Cerebellar cortex (tissue), 1 donor: ENCODE results near the gene PEAK1.
"Not testable (repeated sequence)": the region's sequence is repeated elsewhere in the genome, so short reads cannot be mapped to it uniquely, and the experiment has no call there.

Experiments
- DNase-seq: peaks from one replicate; pipeline ENCODE4 v3.0.0-alpha.2; 2015; ENCODE audit warnings: low spot score

The PEAK1 gene

DNA sequence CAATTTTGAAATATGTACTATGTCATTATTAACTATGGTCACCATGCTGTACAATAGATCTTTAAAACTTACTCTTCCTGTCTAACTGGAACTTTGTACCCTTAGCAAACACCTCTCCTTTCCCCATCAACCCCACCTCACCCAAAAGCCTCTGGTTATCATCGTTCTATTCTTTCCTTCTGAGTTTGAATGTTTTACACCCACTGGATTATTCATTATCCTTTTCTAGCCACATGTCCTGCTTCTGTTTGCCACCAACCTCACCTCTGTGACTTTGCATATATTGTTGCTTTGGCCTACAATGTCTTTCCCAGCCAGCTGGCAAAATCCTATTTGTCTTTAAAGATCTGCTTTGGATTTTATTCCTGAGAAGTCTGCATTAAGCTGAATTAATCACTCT is 246.4 kb downstream of the PEAK1 start:
- no peak for DNase-seq

DNA sequence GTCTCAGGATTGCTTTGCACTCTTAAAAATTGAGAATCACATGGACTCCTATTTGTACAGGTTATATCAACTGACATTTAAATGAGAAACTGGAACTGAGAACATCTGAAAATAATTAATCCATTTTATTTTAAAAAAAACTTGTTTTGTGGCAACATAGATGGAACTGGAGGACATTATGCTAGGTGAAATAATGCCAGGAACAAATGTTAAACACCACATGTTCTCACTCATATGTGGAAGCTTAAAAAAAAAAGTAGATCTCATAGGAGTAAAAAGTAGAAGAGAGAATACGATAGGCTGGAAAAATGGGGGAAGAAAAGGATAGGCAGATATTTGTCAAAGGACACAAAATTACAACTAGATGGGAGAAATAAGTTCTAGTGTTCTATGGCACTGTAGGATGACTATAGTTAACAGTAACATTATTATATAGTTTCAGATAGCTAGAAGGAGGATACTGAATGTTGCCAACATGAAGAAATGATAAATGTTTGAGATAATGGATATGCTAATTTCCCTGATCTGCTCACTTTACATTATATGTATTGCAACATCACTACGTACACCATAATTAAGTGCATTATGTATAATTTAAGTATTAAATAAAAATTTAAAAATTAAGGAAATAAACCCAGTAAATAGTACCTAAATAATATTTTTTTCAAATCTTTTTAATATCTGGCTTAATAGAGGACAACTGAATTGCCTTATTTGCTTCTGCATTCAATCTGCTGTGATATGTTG is 248.5 kb downstream of the PEAK1 start:
- no peak for DNase-seq

DNA sequence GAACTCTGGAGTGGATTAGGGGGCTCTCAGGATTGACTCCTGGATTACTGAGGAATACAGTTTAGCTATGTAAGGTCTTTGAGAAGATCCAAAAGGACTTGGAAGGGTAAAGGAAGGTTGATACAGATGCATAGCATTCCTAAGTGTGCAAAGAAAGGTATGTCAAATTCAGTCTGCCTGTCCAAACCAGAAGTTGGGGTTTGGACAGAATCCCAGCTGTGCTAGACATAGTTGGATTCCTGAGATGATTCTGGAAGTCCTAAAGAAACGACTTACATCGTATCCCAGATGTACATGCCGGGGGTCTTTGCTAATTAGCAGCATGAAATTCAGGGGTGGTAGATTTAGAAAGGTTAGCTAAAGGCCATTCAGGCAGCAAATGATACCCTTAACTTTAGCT is 251.3 kb downstream of the PEAK1 start:
- no peak for DNase-seq

GRCh38 chr15:77168141-77168540 is 251.8 kb downstream of the PEAK1 start:
- DNase-seq = no peak

- DNase-seq = no peak
Observed at GRCh38 chr15:77167406-77167805, 252.5 kb downstream of the PEAK1 start.

DNA sequence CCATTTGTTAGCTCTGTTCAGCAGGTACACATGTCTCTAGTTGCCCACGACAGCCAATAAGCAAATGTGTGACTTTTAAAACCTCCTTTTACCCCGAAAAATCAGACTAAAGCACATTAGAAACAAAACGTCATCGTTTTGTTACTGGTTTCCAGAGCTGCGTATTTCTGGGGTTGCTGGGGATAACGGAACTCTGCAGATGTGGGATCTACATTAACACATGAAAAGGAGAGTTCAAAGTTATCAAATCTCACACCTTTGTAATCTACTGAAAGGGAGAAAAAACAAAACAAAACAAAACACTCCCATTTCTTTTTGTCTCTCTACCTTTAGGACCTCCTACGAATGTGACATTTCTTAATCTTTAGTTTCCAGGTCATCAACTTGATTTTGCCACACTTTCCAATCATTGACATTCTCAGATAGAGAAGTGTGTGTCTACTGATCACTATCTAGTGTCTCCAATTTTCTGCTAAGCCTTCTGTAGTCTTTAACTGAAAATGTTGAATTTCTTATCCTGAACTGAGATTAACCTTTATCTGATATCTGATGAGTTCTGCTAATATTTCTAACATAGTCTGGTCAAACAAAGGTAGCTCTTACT is 256.0 kb downstream of the PEAK1 start:
- no peak for DNase-seq

DNA sequence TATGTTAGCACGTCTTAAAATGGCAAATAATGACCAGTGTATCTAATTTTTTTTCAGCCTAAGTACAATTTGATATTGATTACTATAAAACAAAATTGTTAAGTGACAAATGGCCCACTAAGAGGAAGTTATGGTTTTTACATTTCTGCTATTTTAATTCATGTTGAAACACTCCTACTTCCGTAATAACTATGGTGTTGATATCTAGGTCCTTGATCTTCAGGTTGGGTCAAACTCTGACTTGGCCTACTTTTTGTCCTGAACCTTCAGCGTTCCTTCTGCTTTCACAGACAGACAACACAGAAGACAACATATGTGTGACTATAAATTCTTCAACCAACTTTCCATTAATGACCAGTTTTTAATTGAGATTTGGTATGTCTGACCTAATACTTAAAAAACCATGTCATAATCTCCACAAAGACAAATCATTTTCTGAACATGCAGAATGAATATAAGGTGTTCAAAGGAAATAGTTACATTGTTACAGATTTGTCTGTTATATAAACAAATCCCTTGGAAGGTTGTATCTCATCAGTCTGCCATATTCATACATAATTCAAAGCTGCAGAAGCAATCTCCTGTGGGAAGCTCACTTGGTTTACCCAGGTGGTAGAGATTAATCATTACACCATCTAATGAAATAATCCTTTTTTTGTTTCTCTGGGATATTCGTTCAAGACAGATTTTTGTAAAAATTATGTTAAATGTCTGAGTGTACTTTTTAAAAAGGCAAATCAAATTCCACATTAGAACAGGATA is 256.9 kb downstream of the PEAK1 start:
- DNase-seq = no peak

DNA sequence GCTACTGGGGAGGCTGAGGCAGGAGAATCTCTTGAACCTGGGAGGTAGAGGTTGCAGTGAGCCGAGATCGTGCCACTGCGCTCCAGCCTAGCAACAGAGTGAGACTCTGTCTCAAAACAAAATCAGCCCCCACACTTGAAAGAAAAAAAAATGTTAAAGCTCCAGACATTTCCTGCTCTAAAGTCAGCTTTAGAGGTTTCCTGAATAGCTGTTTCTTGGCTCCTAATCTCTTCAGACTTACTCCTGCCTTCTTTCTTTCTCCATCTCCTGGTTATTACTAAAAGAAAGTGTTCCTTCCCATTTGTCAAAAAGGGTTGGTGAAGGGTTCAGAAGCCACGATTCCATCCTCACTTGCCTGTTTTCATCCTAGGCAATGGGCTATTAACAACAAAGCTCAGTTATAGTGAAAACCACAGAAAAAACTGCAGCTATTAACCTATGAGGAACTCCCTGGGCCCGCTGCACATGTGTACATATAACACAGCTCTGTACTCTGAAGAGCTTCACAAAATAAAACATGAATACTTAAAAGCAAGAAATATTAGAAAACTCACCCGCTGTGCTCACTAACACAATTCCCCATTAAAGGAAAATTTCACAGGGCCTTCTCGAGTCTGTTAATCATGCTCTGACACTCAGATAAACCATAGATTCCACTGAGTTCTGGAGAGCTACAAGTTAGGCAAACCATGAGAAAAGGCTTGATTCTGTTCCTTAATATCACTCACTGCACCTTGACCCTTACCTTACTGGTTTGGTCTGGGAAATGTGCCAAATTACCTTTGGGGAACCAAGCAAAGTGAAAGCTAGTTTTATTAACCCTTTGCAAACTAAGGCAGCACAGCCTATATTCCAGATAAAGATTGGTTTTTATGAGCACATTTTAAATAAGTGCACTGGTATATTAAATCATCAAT is 259.1 kb downstream of the PEAK1 start:
- DNase-seq = no peak

DNA sequence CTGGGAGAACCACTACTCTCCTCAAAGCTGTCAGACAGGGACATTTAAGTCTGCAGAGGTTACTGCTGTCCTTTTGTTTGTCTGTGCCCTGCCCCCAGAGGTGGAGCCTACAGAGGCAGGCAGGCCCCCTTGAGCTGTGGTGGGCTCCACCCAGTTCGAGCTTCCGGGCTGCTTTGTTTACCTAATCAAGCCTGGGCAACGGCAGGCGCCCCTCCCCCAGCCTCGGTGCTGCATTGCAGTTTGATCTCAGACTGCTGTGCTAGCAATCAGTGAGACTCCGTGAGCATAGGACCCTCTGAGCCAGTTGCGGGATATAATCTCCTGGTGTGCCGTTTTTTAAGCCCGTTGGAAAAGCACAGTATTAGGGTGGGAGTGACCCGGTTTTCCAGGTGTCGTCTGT is 263.9 kb downstream of the PEAK1 start:
- DNase-seq = not testable (repeated sequence)

DNA sequence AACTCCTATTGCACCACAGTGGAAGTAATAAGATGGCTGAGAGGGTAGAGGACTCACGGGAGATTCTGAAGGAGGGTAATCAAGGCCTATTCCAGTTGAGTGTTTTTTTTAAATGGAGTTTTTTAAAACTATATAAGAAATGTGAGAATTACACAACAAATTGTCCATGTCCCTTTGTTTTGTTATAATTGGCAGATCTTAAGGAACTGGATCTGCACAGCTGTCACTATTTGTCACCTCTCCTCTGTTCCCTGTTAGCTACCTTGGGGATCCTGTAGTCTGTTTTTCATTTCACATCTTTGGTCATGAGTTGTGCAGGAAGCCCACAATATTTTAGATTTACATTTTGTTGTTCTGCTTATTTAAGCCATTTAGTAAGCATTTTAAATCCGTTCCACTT is 271.7 kb downstream of the PEAK1 start:
- no peak for DNase-seq

- no peak for DNase-seq
Observed at GRCh38 chr15:77145370-77145769, 274.5 kb downstream of the PEAK1 start.

DNA sequence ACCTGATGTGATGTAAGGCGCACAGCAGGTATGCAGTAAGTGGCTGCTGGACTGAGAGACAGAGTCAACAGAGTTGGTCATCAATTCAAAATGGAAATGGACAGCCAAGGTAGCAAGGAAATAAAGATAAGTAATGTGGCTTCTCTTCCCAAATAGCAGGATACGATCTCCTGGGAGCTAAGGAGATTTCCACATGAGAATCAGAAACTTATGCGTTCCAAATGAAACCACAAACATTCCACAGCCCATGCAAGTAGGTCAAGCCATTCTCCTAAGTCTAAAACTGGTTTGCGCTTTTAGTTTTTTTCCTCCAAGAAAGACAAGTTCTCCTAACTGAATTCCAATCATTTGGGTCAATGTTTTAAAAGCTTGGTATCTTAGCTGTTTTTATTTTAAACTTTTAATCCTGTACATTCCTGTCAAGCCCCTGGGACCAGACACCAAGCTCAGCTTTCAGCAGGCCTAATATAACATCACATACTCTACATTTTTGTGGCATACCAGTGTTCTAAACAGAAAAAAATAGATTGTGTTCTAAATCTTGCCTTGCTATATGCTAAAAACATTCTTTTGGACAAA is 275.3 kb downstream of the PEAK1 start:
- no peak for DNase-seq

- no peak for DNase-seq
Observed at GRCh38 chr15:77144026-77144425, 275.9 kb downstream of the PEAK1 start.

DNA sequence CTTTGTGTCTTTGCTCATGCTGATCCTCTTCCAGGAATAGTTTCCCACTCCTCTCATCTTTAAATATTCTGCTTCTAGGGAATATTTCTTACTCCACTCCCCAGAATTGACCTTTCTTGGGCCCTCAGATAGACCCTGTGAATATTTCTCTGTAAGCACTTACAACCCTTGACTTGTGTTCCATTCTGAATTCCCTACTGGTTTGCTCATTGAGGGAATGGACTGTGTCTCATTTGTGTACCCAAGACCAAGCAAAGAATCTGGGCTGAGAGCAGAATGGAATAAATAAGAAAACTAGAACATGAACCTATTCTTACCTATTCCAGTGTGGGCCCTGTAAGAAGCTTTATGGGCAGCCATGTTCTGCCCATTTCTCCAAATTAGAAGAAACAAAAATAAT is 276.3 kb downstream of the PEAK1 start:
- no peak for DNase-seq

DNA sequence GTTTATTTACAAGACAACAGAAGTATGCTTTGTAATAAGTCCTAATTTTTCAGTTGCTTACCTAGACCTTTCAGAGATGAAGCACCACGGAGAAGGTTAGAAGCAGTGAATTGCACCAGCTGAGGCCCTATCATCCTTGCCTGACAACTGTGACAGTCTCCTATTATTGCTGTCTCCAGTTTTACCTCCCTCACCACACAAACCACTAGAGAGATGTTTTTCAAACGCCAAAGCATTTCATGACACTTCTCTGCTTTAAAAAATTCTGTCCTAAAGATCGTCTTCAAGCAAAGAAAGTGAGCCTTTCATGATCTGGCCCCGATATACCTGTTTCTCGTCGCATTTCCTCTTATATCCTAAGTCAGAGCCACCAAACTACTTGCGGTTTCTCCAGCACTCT is 276.7 kb downstream of the PEAK1 start:
- no peak for DNase-seq

- DNase-seq = no peak
Observed at GRCh38 chr15:77140220-77140619, 279.7 kb downstream of the PEAK1 start.

- DNase-seq = no peak
Observed at GRCh38 chr15:77139312-77139711, 280.6 kb downstream of the PEAK1 start.

- no peak for DNase-seq
Observed at GRCh38 chr15:77138167-77138522, 281.8 kb downstream of the PEAK1 start.

DNA sequence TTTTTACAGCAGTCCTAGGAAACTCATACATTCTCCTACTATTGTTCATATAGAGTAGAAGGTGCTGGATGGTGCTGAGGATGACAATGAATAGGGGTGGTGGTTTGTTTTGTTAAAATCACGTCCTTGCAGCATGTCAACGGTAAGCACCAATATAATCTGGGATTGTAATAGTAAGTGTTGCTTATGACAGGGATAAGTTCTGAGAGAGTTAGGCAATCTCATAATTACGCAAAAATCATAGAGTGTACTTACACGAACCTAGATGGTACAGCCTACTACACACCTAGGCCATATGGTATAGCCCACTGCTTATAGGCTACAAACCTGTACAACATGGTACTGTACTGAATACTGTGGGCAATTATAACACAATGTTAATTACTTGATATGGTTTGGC is 284.7 kb downstream of the PEAK1 start:
- DNase-seq = no peak

DNA sequence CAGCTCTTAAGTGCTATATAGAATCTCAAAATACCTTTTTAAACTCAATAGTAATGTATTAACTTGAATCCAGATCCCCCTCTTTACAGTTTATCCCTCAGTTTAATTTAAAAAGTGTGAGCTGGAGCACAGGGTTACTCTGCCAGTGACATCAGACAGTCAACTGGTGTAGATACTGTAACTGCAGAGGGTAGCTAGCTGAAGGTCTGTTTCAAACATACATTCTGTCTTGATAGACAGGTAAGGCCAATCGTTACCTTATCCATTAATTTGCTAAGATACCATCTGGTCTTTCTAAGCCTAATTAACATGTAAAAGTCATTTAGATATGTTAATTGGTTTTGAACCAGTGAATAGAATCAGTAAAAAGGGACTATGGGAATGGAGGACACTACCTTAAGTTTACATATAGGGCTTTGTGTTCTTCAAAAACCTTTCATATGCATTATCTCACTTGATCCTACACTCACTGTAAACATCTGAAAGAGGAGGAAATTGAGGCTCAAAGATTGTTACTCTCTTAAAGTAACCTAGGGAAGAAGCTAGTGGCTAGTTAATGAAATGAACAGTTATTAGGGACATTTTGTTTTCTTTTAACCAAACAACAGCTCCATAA is 289.5 kb downstream of the PEAK1 start:
- DNase-seq = no peak

- no peak for DNase-seq
Observed at GRCh38 chr15:77127626-77128025, 292.3 kb downstream of the PEAK1 start.
